H9 (cell line): Measurements from ENCODE around the gene CREG2. TPM values are rescaled to one million over a fixed set of nuclear protein-coding genes. Genes with fewer than 3 reads are reported as not detected.

Experiments used
- DNase-seq: peaks from one replicate; pipeline ENCODE4 v3.0.0-alpha.2; 2017
- H2AFZ ChIP-seq: one replicate; pipeline ENCODE4 v1.6.1; 2013; ENCODE audit warnings: mild to moderate bottlenecking, low read length, control low read depth, moderate library complexity
- H2AK5ac ChIP-seq: 2 replicates; pipeline ENCODE4 v1.6.1; 2013; ENCODE audit warnings: low read length, control low read depth, mixed read lengths; ENCODE audit not compliant: insufficient read length
- H2BK120ac ChIP-seq: one replicate; pipeline ENCODE4 v1.6.1; 2013; ENCODE audit warnings: low read depth, mild to moderate bottlenecking, low read length, control low read depth, inconsistent platforms; ENCODE audit not compliant: poor library complexity, severe bottlenecking
- H2BK12ac ChIP-seq: 2 replicates; pipeline ENCODE4 v1.6.1; 2013; ENCODE audit warnings: low read length, control low read depth, mixed read lengths, low read depth; ENCODE audit not compliant: insufficient read length
- H2BK15ac ChIP-seq: 2 replicates; pipeline ENCODE4 v1.6.1; 2013; ENCODE audit warnings: low read depth, low read length, control low read depth
- H2BK20ac ChIP-seq: one replicate; pipeline ENCODE4 v1.6.1; 2013; ENCODE audit warnings: low read depth, mild to moderate bottlenecking, low read length, control low read depth, inconsistent platforms; ENCODE audit not compliant: poor library complexity, severe bottlenecking
- H2BK5ac ChIP-seq: 2 replicates; pipeline ENCODE4 v1.6.1; 2013; ENCODE audit warnings: low read length, control low read depth, mixed read lengths; ENCODE audit not compliant: insufficient read length
- H3K14ac ChIP-seq: 2 replicates; pipeline ENCODE4 v1.6.1; 2013; ENCODE audit warnings: low read length, control low read depth; ENCODE audit not compliant: insufficient read depth
- H3K18ac ChIP-seq: 2 replicates; pipeline ENCODE4 v1.6.1; 2013; ENCODE audit warnings: low read depth, mild to moderate bottlenecking, mixed read lengths, low read length, control low read depth; ENCODE audit not compliant: insufficient read length
- H3K23ac ChIP-seq: 2 replicates; pipeline ENCODE4 v1.6.1; 2013; ENCODE audit warnings: low read length, control low read depth, mixed read lengths, low read depth; ENCODE audit not compliant: insufficient read length
- H3K23me2 ChIP-seq: 2 replicates; pipeline ENCODE4 v1.6.1; 2013; ENCODE audit warnings: low read depth, mild to moderate bottlenecking, mixed read lengths, low read length, control low read depth; ENCODE audit not compliant: insufficient read length, poor library complexity, severe bottlenecking
- H3K27ac ChIP-seq: 2 replicates; pipeline ENCODE4 v1.5.1; 2013; ENCODE audit warnings: low read length, control low read depth, mixed read lengths, low read depth; ENCODE audit not compliant: insufficient read length
- H3K27me3 ChIP-seq: 2 replicates; pipeline ENCODE4 v1.6.1; 2013; ENCODE audit warnings: low read length, control low read depth, inconsistent platforms; ENCODE audit not compliant: insufficient read depth
- H3K4ac ChIP-seq: 2 replicates; pipeline ENCODE4 v1.6.1; 2013; ENCODE audit warnings: low read depth, mild to moderate bottlenecking, control low read depth, inconsistent platforms, low read length, moderate library complexity
- H3K4me1 ChIP-seq: 2 replicates; pipeline ENCODE4 v1.6.1; 2013; ENCODE audit warnings: low read length, control low read depth, inconsistent platforms; ENCODE audit not compliant: insufficient read depth
- H3K4me2 ChIP-seq: 2 replicates; pipeline ENCODE4 v1.6.1; 2013; ENCODE audit warnings: low read length, control low read depth, mixed read lengths; ENCODE audit not compliant: insufficient read length, insufficient read depth
- H3K56ac ChIP-seq: 2 replicates; pipeline ENCODE4 v1.6.1; 2013; ENCODE audit warnings: low read depth, mild to moderate bottlenecking, mixed read lengths, low read length, control low read depth; ENCODE audit not compliant: insufficient read length
- H3K79me1 ChIP-seq: 2 replicates; pipeline ENCODE4 v1.6.1; 2013; ENCODE audit warnings: low read depth, mild to moderate bottlenecking, moderate library complexity, low read length, control low read depth, inconsistent platforms; ENCODE audit not compliant: insufficient read depth, poor library complexity, severe bottlenecking
- H3K79me2 ChIP-seq: 2 replicates; pipeline ENCODE4 v1.6.1; 2013; ENCODE audit warnings: low read length, control low read depth, inconsistent platforms; ENCODE audit not compliant: insufficient read depth
- H3K9ac ChIP-seq: 2 replicates; pipeline ENCODE4 v1.6.1; 2013; ENCODE audit warnings: low read length, control low read depth, mixed read lengths; ENCODE audit not compliant: insufficient read length; ENCODE audit errors: extremely low read depth
- H3K9me3 ChIP-seq: one replicate; pipeline ENCODE4 v1.6.1; 2013; ENCODE audit warnings: low read depth, low read length, inconsistent platforms; ENCODE audit not compliant: control insufficient read depth
- H3T11ph ChIP-seq: one replicate; pipeline ENCODE4 v1.6.1; 2013; ENCODE audit warnings: mild to moderate bottlenecking, low read length, control low read depth, inconsistent platforms
- H4K20me1 ChIP-seq: one replicate; pipeline ENCODE4 v1.6.1; 2013; ENCODE audit not compliant: control insufficient read depth, insufficient read length, insufficient read depth
- H4K5ac ChIP-seq: 2 replicates; pipeline ENCODE4 v1.6.1; 2013; ENCODE audit warnings: low read depth, mild to moderate bottlenecking, mixed read lengths, low read length, control low read depth; ENCODE audit not compliant: insufficient read length
- H4K8ac ChIP-seq: replicated peaks from 2 replicates; pipeline ENCODE4 v1.6.1; 2013; ENCODE audit warnings: low read length, control low read depth, mixed read lengths, low read depth; ENCODE audit not compliant: insufficient read length
- H4K91ac ChIP-seq: 2 replicates; pipeline ENCODE4 v1.6.1; 2013; ENCODE audit warnings: low read depth, mild to moderate bottlenecking, moderate library complexity, mixed read lengths, low read length, control low read depth; ENCODE audit not compliant: insufficient read length
- H3K27ac Mint-ChIP-seq, 3 experiments: 2 replicates in 2 of 3; 3 replicates in 1 of 3; pipeline ENCODE4 v1.8.0; 2020 to 2021; ENCODE audit warnings: mixed read lengths in 3 of 3, mild to moderate bottlenecking in 1 of 3, moderate library complexity in 1 of 3
- H3K27me3 Mint-ChIP-seq: 2 replicates; pipeline ENCODE4 v1.8.0; 2021; ENCODE audit warnings: low read depth, mild to moderate bottlenecking, moderate library complexity, mixed read lengths
- H3K36me3 Mint-ChIP-seq, 3 experiments: 2 replicates in 2 of 3; 3 replicates in 1 of 3; pipeline ENCODE4 v1.8.0; 2020 to 2021; ENCODE audit warnings: low read depth in 3 of 3, mixed read lengths in 3 of 3; ENCODE audit not compliant: insufficient read depth in 1 of 3
- H3K4me1 Mint-ChIP-seq, 2 experiments: 2 replicates each; pipeline ENCODE4 v1.8.0; 2020; ENCODE audit warnings: mixed read lengths in 2 of 2
- H3K4me3 Mint-ChIP-seq, 2 experiments: 2 replicates in 1 of 2; 3 replicates in 1 of 2; pipeline ENCODE4 v1.8.0; 2020 to 2021; ENCODE audit warnings: mild to moderate bottlenecking in 2 of 2, mixed read lengths in 2 of 2, moderate library complexity in 1 of 2
- H3K9me3 Mint-ChIP-seq, 2 experiments: 2 replicates in 1 of 2; 3 replicates in 1 of 2; pipeline ENCODE4 v1.8.0; 2020; ENCODE audit warnings: mild to moderate bottlenecking in 2 of 2, mixed read lengths in 2 of 2, moderate library complexity in 1 of 2
- CTCF ChIP-seq: fragments of 200-600 bp; sonication (generic); conservative IDR thresholded peaks from 3 replicates; pipeline ENCODE4 v1.8.0; 2021; ENCODE audit warnings: antibody characterized with exemption, mild to moderate bottlenecking
- WGBS: extraction: QIAGEN DNeasy Blood & Tissue Kit; methylation state at CpG from one replicate; pipeline ENCODE4 v1.1.7; 2013; ENCODE audit warnings: missing lambda C conversion rate, low lambda C conversion rate, mixed read lengths; ENCODE audit not compliant: insufficient read length; ENCODE audit errors: extremely low coverage; 5-methylcytosine and 5-hydroxymethylcytosine counted together
- total RNA-seq: library from RNA; stranded (reverse); gene quantifications from 2 replicates; pipeline ENCODE4 v1.2.1, GENCODE V29; 2021

The CREG2 gene
- total RNA-seq, 1 experiment from 2014 or later, result 0.77 TPM

- H3K4me1 ChIP-seq, result 0 out of 2 replicates have a peak, but pooled peaks cover 4% of the 10 kb centered on the region
- H3K9me3 ChIP-seq, result no peaks in the 10 kb centered on the region
- peak; percentile 65 for DNase-seq
- Mint-ChIP-seq H3K9me3 (no peaks in the 10 kb centered on the region), H3K36me3 (no peaks in the 10 kb centered on the region), H3K4me3 (peak overlapping the region; percentile 0 to 45; a peak in 3 of 5 replicates), H3K4me1 (peaks cover 12 to 17% of the 10 kb centered on the region in 2 experiments), H3K27me3 (peaks cover 2% of the 10 kb centered on the region; the same call in 1 of the 2 replicates), H3K27ac (0 out of 7 replicates have a peak overlapping the region, but pooled peaks of 1 of the 3 experiments have one; percentile 2)
- H3K23me2 ChIP-seq, result no peaks in the 10 kb centered on the region
- no peak overlapping the region for H3K9ac ChIP-seq
- H2AK5ac ChIP-seq, result no peak overlapping the region
- no peak overlapping the region for H3K23ac ChIP-seq
- TF ChIP-seq CTCF, result no peak
- no peak overlapping the region for H2BK12ac ChIP-seq
- no peak overlapping the region for H4K5ac ChIP-seq
- no peak overlapping the region for H4K91ac ChIP-seq
- H3K27me3 ChIP-seq, result no peaks in the 10 kb centered on the region
- no peaks in the 10 kb centered on the region for H3K79me2 ChIP-seq
- no peak overlapping the region for H3K56ac ChIP-seq
- no peak overlapping the region for H3K27ac ChIP-seq
- H2BK20ac ChIP-seq, result no peak overlapping the region
- no CpG with 5 or more reads among the region's 24 CpGs for WGBS
- H4K20me1 ChIP-seq, result no peaks in the 10 kb centered on the region
- peak overlapping the region; percentile 34 for H2AFZ ChIP-seq
- no peaks in the 10 kb centered on the region for H3K79me1 ChIP-seq
- peak overlapping the region; percentile 54; the same call in 1 of the 2 replicates for H3K14ac ChIP-seq
- H3K18ac ChIP-seq, result peak overlapping the region; percentile 51
- H4K8ac ChIP-seq, result no peak overlapping the region
- H3K4ac ChIP-seq, result no peak overlapping the region
- H2BK5ac ChIP-seq, result no peak overlapping the region
- no peak overlapping the region for H2BK15ac ChIP-seq
- H2BK120ac ChIP-seq, result no peak overlapping the region
- no peak overlapping the region for H3K4me2 ChIP-seq
- H3T11ph ChIP-seq, result no peak overlapping the region
These were observed 47.9 kb upstream of the CREG2 start for GRCh38 chr2:101435001-101435862.
